IPS DF 19.7 (cell line): ENCODE results near the gene PTPRM.

ENCODE experiments used
- DNase-seq: peaks from one replicate; pipeline ENCODE4 v3.0.0-alpha.2; 2013; ENCODE audit warnings: low read depth, low spot score

PTPRM gene

GRCh38 chr18:7755753-7756475 lies 188.8 kb downstream of the PTPRM start:
- DNase-seq = no peak

- DNase-seq = no peak
Measured at GRCh38 chr18:7757175-7757574, 190.1 kb downstream of the PTPRM start.

- DNase-seq = no peak
Measured at GRCh38 chr18:7758764-7759163, 191.6 kb downstream of the PTPRM start.

- DNase-seq = no peak
Measured at GRCh38 chr18:7760967-7761948, 194.1 kb downstream of the PTPRM start.

GRCh38 chr18:7764405-7764804 lies 197.3 kb downstream of the PTPRM start:
- no peak for DNase-seq

GRCh38 chr18:7766346-7766745 lies 199.2 kb downstream of the PTPRM start:
- DNase-seq = no peak

GRCh38 chr18:7766817-7767216 lies 199.7 kb downstream of the PTPRM start:
- DNase-seq = no peak

- no peak for DNase-seq
Measured at GRCh38 chr18:7770908-7771307, 203.8 kb downstream of the PTPRM start.

- DNase-seq = no peak
Measured at GRCh38 chr18:7772510-7772888, 205.4 kb downstream of the PTPRM start.

GRCh38 chr18:7772951-7773350 lies 205.8 kb downstream of the PTPRM start:
- no peak for DNase-seq

GRCh38 chr18:7775128-7775527 lies 208.0 kb downstream of the PTPRM start:
- DNase-seq = no peak

- no peak for DNase-seq
Measured at GRCh38 chr18:7775843-7776242, 208.7 kb downstream of the PTPRM start.

GRCh38 chr18:7778181-7778580 lies 211.1 kb downstream of the PTPRM start:
- no peak for DNase-seq

GRCh38 chr18:7779211-7779610 lies 212.1 kb downstream of the PTPRM start:
- DNase-seq = no peak

GRCh38 chr18:7784171-7784570 lies 217.1 kb downstream of the PTPRM start:
- DNase-seq = no peak

GRCh38 chr18:7786569-7786968 lies 219.5 kb downstream of the PTPRM start:
- no peak for DNase-seq

- no peak for DNase-seq
Measured at GRCh38 chr18:7787339-7787738, 220.2 kb downstream of the PTPRM start.

- peak; percentile 54 for DNase-seq
Measured at GRCh38 chr18:7789856-7790552, 222.9 kb downstream of the PTPRM start.

GRCh38 chr18:7793100-7793499 lies 226.0 kb downstream of the PTPRM start:
- no peak for DNase-seq

GRCh38 chr18:7803956-7804469 lies 236.9 kb downstream of the PTPRM start:
- no peak for DNase-seq

GRCh38 chr18:7805096-7805495 lies 238.0 kb downstream of the PTPRM start:
- no peak for DNase-seq

- no peak for DNase-seq
Measured at GRCh38 chr18:7805880-7806279, 238.8 kb downstream of the PTPRM start.
